ENCODE data around the gene NMT2.
A peak's percentile ranks its signal among the peaks of the same experiment; 100 is the strongest.

DNA sequence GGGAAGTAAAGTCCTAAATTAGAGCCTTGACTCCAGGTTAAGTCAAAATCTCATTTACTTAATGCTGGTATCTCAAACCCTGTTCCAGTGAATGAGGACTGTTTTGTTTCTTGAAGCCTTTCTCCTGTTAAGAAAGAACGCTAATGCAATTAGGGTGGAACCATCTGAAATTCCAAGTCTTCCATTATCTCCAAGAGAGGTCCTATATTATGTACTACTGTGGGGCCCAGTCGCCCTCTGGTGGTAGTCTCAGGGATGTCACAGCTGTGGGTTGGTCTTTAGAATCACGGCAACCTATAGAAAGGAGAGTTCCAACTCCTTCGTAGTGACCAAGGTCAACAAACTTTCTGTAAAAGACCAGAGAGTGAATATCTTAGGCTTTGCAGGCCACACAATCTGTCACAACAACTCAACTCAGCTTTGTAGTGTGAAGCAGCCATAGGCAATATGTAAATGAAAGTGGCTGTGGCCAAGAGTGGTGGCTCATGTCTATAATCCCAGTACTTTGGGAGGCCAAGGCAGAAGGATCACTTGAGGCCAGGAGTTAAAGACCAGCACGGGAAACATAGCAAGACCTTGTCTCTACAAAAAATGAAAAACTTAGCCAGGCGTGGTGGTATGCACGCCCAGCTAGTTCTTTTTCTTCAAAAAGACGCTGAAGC lies 62.0 kb downstream of the NMT2 start:
- TF ChIP-seq POLR2A (IDR thresholded peaks at IDR 0.05), result no peak
- TF ChIP-seq CTCF (IDR thresholded peaks at IDR 0.05), result peak; percentile 74 to 88 (median 86)
- peak; percentile 37 for TF ChIP-seq POLR2AphosphoS5 (IDR thresholded peaks at IDR 0.05)

Data from prostate gland (tissue), 2 donors.